Lower lobe of right lung (tissue), 2 donors: ENCODE measurements around the gene TSR1. TPM values are rescaled to one million over a fixed set of nuclear protein-coding genes. Genes with fewer than 3 reads are reported as not detected.

Source experiments
- ATAC-seq, 2 donors: fragments of 200-7000 bp; cut with Tn5 transposase; one replicate each; pipeline ENCODE4 v1.9.1; 2020 to 2022; ENCODE audit warnings: mild to moderate bottlenecking in 2 of 2, moderate library complexity in 2 of 2
- DNase-seq: peaks from one replicate; pipeline ENCODE4 v3.0.0-alpha.2; 2020
- H3K27ac ChIP-seq: fragments of 200-600 bp; one replicate; pipeline ENCODE4 v1.8.0; 2022
- H3K27me3 ChIP-seq: fragments of 200-600 bp; one replicate; pipeline ENCODE4 v1.8.0; 2022; ENCODE audit warnings: low read depth
- H3K36me3 ChIP-seq: fragments of 200-600 bp; one replicate; pipeline ENCODE4 v1.8.0; 2022; ENCODE audit warnings: mild to moderate bottlenecking
- H3K4me1 ChIP-seq: fragments of 200-600 bp; one replicate; pipeline ENCODE4 v1.8.0; 2022
- H3K4me3 ChIP-seq: fragments of 200-600 bp; one replicate; pipeline ENCODE4 v1.8.0; 2022; ENCODE audit warnings: mild to moderate bottlenecking
- H3K9me3 ChIP-seq: fragments of 200-600 bp; one replicate; pipeline ENCODE4 v1.8.0; 2022
- CTCF ChIP-seq: fragments of 200-600 bp; IDR thresholded peaks from one replicate; pipeline ENCODE4 v1.8.0; 2022; ENCODE audit warnings: antibody characterized with exemption, mild to moderate bottlenecking
- intact Hi-C: fragments of 100-400 bp; cut with DNase I; formaldehyde crosslinking; loops from one replicate; pipeline ENCODE4 v1.11.0; 2022
- total RNA-seq: library from RNA; stranded (reverse); fragmentation: NEBNext Ultra II Directional; extraction: Animal tissue kit (Norgen Biotek cat#: 25700); gene quantifications from one replicate; pipeline ENCODE4 v1.2.1, GENCODE V29; 2021
- donor health status: DM: no; HTN: yes; CAD: no; lungs with severe emphysema.

TSR1 gene
- total RNA-seq, 1 donor from 2014 or later, result 18.8 TPM

- TF ChIP-seq CTCF, result no peak
- peaks cover 6% of the 10 kb centered on the region for H3K4me1 ChIP-seq
- peaks cover 94% of the 10 kb centered on the region for H3K36me3 ChIP-seq
- DNase-seq (no peak), ATAC-seq (no peak)
- intact Hi-C loops, result no loop called here
- no peaks in the 10 kb centered on the region for H3K9me3 ChIP-seq
- no peak overlapping the region for H3K4me3 ChIP-seq
- H3K27ac ChIP-seq, result no peak overlapping the region
- H3K27me3 ChIP-seq, result no peaks in the 10 kb centered on the region
Observed at GRCh38 chr17:2376107-2376506, 39.9 kb upstream of the TSR1 start.

GRCh38 chr17:2375406-2375805, 39.1 kb upstream of the TSR1 start:
- H3K4me3 ChIP-seq, result no peak overlapping the region

GRCh38 chr17:2374549-2375285, 38.5 kb upstream of the TSR1 start:
- Histone ChIP-seq H3K9me3 (no peaks in the 10 kb centered on the region), H3K4me3 (no peak overlapping the region), H3K36me3 (peaks cover 95% of the 10 kb centered on the region), H3K27ac (no peak overlapping the region), H3K27me3 (no peaks in the 10 kb centered on the region), H3K4me1 (no peaks in the 10 kb centered on the region)
- no peak for DNase-seq
- no peak for TF ChIP-seq CTCF
- ATAC-seq, result no peak
- intact Hi-C loops, result no loop called here

More at GRCh38 chr17:2375406-2375805, 39.1 kb upstream of the TSR1 start:
- no peak for ATAC-seq
- H3K27ac ChIP-seq, result no peak overlapping the region
- no peaks in the 10 kb centered on the region for H3K27me3 ChIP-seq
- no peak for TF ChIP-seq CTCF
- H3K4me1 ChIP-seq, result no peaks in the 10 kb centered on the region
- no peaks in the 10 kb centered on the region for H3K9me3 ChIP-seq
- no peak for DNase-seq
- intact Hi-C loops, result no loop called here
- H3K36me3 ChIP-seq, result peaks cover 98% of the 10 kb centered on the region

- Histone ChIP-seq H3K27me3 (no peaks in the 10 kb centered on the region), H3K27ac (no peak overlapping the region), H3K4me1 (no peaks in the 10 kb centered on the region), H3K36me3 (peaks cover 79% of the 10 kb centered on the region), H3K4me3 (no peak overlapping the region), H3K9me3 (no peaks in the 10 kb centered on the region)
- ATAC-seq (no peak), DNase-seq (no peak)
- no peak for TF ChIP-seq CTCF
- intact Hi-C loops, result no loop called here
Observed at GRCh38 chr17:2373179-2373578, 36.9 kb upstream of the TSR1 start.

GRCh38 chr17:2372681-2373080, 36.4 kb upstream of the TSR1 start:
- DNase-seq, result no peak
- Histone ChIP-seq H3K27ac (no peak overlapping the region), H3K4me1 (no peaks in the 10 kb centered on the region), H3K9me3 (no peaks in the 10 kb centered on the region), H3K36me3 (peaks cover 74% of the 10 kb centered on the region), H3K4me3 (no peak overlapping the region), H3K27me3 (no peaks in the 10 kb centered on the region)
- no peak for TF ChIP-seq CTCF
- ATAC-seq, result no peak
- intact Hi-C loops, result no loop called here
